Activated CD8-positive, alpha-beta memory T cell treated with anti-CD3 and anti-CD28 coated beads for 48 hours (primary cell): ENCODE data around the gene TM7SF2.
A peak's percentile ranks its signal among the peaks of the same experiment; 100 is the strongest.

Experiments used
- DNase-seq, 3 experiments: peaks; one replicate each; pipeline ENCODE4 v3.0.0-alpha.2; 2020; ENCODE audit warnings: low read depth in 2 of 3, low spot score in 2 of 3

TM7SF2 gene

GRCh38 chr11:65111744-65112545 lies at the start of gene TM7SF2:
Gene TM7SF2 (plus strand): TSS chr11:65111872. CDS start chr11:65112016, 144 bp downstream.
- peak; percentile 76 to 89 (median 85) for DNase-seq

GRCh38 chr11:65063532-65063931 lies 48.1 kb upstream of the TM7SF2 start:
- no peak for DNase-seq

- DNase-seq = no peak
Observed at GRCh38 chr11:65064847-65065240, 46.8 kb upstream of the TM7SF2 start.

GRCh38 chr11:65065851-65066250 lies 45.8 kb upstream of the TM7SF2 start:
- no peak for DNase-seq

- DNase-seq = no peak
Observed at GRCh38 chr11:65066315-65066714, 45.4 kb upstream of the TM7SF2 start.

GRCh38 chr11:65066805-65067291 lies 44.8 kb upstream of the TM7SF2 start:
- no peak for DNase-seq

- DNase-seq = no peak
Observed at GRCh38 chr11:65067446-65067845, 44.2 kb upstream of the TM7SF2 start.

GRCh38 chr11:65069217-65069616 lies 42.5 kb upstream of the TM7SF2 start:
- DNase-seq = no peak

- no peak for DNase-seq
Observed at GRCh38 chr11:65071907-65072630, 39.6 kb upstream of the TM7SF2 start.

DNA sequence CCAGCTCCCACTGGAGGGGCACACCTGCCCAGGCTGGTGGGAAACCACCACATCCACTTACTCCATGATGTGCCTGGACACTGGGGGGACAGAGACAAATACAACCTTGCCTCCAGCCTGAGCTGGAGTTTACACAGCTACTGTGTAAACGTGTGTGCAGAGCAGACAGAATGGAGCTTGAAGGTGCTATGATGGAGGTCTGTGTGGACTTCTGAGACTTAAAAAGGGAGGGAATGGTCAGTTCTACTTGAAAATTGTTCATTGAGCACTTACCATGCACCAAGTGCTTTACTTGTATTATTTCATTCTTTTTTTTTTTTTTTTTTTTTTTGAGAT lies 39.1 kb upstream of the TM7SF2 start:
- no peak for DNase-seq

- no peak for DNase-seq
Observed at GRCh38 chr11:65077451-65077850, 34.2 kb upstream of the TM7SF2 start.

- no peak for DNase-seq
Observed at GRCh38 chr11:65078151-65078550, 33.5 kb upstream of the TM7SF2 start.

DNA sequence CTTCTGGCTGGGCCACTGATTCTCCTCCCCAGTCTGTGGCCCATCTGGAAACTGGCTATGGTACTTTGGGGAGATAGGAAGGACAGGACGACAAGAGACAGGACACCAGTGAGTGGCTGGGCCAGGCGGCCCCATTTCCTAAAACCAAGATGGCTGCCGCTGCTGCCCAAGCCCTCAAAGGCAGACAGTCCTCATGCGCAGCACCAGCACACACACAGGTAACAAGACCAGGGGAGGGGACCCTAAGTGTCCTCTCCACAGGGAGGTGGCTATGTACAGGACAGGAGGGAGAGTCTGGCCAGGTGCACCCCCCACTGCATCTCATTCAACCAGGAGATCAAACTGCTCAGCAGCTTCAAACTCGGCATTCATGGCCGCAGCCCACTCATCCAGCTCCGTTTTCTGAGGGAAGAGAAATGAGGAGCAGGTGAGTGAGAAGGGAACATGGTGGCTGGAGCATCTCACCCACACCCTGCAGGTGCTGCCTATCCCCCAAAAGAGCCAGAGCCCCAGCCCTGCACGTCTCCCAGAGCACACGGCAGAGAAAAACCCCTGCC lies 32.8 kb upstream of the TM7SF2 start:
- no peak for DNase-seq

DNA sequence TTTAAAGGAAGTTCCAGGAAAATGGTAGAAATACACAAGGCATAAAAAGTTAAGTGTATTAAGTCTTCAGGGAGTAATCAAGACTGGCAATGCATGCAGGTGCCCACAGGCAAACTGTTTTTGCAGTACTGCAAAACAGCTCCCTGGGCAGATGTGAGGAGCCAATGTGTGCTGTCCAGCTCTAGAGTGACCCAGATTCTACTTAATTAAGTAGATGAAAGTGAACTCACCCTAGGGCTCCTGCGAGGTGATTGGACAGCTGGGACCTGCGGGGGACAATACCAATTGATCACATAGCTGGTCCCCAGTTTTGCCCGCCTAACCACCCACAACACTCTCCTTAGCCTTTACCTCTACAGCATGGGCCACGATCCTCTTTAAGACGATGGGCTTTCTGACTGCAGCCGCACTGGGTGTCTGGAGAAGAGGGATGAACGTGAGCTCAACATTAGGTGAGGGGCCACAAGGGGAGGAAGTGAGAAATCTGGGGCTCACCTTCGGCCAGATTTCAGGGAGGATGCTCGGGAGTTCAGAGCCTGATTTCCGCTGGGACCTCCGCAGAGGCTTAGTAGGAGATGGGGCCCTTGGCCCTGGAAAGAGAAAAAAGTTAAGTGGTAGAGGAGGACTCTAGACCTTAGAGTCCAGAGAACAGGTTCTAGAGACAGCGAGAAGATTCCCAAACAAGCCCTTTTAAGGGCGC lies 28.4 kb upstream of the TM7SF2 start:
- DNase-seq = no peak

DNA sequence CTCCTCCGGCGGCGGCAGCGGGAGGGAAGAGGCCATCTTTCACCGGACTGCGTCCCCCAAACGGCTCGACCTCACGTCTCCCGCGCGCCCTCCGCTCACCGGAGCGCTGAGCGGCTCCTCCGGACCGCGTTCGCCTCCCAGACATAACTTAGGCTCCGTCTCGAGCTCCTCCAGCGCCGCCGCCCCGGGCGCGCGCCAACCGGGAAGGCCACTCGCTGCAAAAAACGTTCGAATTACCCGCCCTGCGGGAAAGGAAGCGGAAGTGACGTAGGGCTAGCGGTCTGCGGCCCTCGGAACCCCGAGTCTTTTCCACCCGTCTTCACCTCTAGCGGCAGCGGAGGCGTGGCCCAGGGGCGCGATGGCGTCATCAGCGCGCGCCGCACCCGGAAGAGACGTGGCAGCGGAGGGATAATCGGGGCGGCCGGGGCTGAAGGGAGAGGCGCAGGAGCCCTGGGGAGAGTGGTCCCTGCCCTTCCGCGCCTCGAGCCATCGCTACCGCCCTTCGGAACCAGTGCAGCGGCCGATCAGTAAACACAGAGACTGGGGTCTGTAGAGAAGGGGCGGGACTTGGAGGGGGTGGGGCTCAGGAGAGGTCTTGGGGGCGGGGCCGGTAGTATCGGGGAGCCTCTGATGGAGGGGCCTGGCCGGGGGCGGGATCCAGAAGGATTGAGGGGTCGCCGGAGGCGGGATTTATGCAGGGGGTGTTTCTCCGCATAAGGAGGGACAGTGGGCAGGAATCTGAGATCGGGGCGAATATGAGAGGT lies 27.7 kb upstream of the TM7SF2 start, which contains the start of the genes CDCA5 and ZFPL1:
Gene CDCA5 (minus strand): TSS at position 207 of the 764 bp plus-strand sequence. CDS start 62 bp downstream, at position 145.
Gene ZFPL1 (plus strand): TSS at position 389 of the 764 bp plus-strand sequence. CDS start 477 bp downstream, outside the sequence.
- DNase-seq = peak; percentile 96 to 98 (median 97)

DNA sequence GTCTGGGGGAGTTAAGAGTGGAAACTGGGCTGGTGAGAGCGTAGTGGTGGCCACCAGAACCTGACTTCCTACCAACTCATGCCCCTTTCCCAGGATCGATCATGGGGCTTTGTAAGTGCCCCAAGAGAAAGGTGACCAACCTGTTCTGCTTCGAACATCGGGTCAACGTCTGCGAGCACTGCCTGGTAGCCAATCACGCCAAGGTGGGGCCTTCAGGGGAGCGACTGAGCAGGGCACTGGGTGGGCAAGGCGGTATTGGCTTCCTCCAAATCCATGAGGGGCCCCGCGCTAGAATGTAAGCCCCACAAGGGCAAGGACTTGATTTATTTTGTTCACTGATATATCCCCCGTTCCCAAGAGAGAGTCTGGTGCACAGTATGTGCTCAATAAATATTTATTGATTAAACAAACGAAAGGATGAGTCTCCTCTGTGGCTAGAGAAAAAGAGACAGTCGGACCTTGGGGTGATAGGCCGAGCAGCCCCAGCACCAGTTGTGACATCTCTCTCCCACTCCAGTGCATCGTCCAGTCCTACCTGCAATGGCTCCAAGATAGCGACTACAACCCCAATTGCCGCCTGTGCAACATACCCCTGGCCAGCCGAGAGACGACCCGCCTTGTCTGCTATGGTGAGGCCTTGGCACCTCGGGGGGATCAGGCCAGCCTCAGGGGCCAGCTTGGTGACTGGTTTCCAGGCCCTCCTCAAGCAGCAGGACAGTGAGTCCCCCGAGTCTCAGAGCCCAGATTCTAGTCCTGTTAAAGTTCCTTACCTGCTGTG lies 26.9 kb upstream of the TM7SF2 start:
- DNase-seq = no peak

- DNase-seq = no peak
Observed at GRCh38 chr11:65085446-65085845, 26.2 kb upstream of the TM7SF2 start.

- DNase-seq = no peak
Observed at GRCh38 chr11:65086809-65087208, 24.9 kb upstream of the TM7SF2 start.

DNA sequence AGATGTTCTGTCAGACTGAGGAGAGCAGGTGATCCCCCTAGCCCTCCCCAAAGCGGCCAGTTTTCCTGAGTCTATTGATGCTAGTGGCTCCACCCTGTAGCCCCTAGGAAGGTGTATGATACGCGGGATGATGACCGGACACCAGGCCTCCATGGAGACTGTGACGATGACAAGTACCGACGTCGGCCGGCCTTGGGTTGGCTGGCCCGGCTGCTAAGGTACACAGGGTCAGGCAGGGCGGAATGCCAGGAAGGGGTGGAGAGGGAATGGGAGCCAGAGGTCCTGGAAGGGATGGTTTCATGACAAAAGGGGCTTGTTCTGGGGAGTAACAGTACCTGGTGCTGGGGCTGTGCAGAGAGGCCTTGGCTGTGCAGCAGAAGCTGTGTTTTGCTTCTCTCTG lies 24.5 kb upstream of the TM7SF2 start:
- DNase-seq = no peak

DNA sequence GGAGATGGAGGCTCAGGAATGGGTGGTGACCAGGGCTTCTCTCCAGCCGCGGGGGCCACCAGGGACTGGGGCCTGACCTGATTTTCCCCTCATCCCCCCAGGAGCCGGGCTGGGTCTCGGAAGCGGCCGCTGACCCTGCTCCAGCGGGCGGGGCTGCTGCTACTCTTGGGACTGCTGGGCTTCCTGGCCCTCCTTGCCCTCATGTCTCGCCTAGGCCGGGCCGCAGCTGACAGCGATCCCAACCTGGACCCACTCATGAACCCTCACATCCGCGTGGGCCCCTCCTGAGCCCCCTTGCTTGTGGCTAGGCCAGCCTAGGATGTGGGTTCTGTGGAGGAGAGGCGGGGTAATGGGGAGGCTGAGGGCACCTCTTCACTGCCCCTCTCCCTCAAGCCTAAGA lies 23.8 kb upstream of the TM7SF2 start:
- DNase-seq = no peak
